Measurements from ENCODE around the gene SLC16A13. TPM values are rescaled to one million over a fixed set of nuclear protein-coding genes. Genes with fewer than 3 reads are reported as not detected.

The SLC16A13 gene
- total and polyA plus RNA-seq, 2 experiments from 2014 or later, result 4.0 to 5.8 TPM

DNA sequence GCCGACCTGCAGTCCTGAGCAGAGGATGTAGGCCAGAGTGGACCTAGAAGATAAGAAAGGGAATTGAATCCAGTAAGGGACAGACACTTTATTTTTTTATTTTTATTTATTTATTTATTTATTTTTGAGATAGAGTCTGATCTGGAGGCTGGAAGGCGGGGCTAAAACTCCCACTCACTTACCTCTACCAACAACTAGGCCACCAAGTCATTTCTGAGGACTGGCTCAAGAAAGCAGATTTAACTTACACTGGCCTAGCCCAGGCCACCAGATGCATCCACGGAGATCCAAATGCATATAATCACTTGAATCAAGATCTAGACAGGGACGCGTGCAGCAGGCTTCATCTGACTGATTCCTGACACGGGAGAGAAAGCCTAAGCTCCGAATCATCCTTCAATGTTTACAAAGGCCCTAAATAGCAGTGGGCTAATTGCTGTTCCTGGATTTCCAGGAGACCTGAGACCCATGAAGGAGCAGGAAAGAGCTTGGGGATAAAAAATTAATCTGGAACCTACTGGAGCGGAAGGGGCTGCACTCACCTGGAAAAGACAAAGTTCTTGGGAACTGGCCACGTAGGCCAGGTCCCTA, 41.1 kb upstream of the SLC16A13 start:
- no peak overlapping the region for H3K4me3 ChIP-seq
- DNase-seq (ENCODE audit: low read depth in 1 of 2, low spot score in 1 of 2), result no peak
- no peak overlapping the region for H3K27ac ChIP-seq
- peaks cover 8% of the 10 kb centered on the region for H3K27me3 ChIP-seq
- TF ChIP-seq, protein P1, sequence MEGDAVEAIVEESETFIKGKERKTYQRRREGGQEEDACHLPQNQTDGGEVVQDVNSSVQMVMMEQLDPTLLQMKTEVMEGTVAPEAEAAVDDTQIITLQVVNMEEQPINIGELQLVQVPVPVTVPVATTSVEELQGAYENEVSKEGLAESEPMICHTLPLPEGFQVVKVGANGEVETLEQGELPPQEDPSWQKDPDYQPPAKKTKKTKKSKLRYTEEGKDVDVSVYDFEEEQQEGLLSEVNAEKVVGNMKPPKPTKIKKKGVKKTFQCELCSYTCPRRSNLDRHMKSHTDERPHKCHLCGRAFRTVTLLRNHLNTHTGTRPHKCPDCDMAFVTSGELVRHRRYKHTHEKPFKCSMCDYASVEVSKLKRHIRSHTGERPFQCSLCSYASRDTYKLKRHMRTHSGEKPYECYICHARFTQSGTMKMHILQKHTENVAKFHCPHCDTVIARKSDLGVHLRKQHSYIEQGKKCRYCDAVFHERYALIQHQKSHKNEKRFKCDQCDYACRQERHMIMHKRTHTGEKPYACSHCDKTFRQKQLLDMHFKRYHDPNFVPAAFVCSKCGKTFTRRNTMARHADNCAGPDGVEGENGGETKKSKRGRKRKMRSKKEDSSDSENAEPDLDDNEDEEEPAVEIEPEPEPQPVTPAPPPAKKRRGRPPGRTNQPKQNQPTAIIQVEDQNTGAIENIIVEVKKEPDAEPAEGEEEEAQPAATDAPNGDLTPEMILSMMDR (IDR thresholded peaks at IDR 0.05; ENCODE audit: low read depth, low read length), result no peak
- H3K36me3 ChIP-seq, result no peaks in the 10 kb centered on the region
- no peaks in the 10 kb centered on the region for H3K9me3 ChIP-seq (ENCODE audit: low read depth)
- peaks cover 17% of the 10 kb centered on the region for H3K4me1 ChIP-seq (ENCODE audit: low read depth)

DNA sequence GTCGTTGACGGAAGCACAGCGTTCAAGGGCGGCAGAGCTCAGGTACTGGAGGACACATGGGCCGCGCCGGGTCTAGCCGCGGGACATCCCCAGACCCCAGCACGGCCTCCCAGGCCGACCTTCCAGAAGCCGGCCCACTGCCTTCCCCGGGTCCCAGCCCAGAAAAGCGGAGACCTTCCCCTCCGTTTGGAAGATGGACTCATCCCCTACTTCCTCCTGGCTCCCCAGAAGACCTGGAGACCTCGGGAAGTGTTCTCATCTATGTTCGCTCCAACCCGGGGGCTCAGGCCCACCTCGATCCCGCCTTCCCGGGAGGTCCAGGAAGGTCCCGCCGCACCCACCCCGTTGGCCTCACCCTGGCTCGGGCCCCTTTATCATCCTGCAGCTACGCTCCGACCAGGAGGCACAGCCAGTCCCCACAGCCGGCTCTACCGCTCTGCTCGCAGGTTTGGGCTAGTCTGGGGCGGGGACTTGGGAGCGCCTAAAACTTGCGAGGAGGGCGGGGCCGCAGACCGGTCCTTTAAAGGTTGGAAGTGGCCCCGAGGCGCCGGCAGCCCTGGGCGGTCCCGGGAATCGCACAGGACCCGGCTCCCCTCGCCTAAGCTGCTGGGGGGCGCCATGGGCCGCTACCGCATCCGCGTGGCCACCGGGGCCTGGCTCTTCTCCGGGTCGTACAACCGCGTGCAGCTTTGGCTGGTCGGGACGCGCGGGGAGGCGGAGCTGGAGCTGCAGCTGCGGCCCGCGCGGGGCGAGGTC, 40.1 kb upstream of the SLC16A13 start, which contains the start of gene ALOX12:
ALOX12 (plus strand) TSS at position 550 of the 756 bp plus-strand sequence; CDS start at position 619, 69 bp downstream.
- Histone ChIP-seq H3K9me3 (ENCODE audit: low read depth) (no peaks in the 10 kb centered on the region), H3K27ac (no peak within 1 kb of the TSS), H3K4me1 (ENCODE audit: low read depth) (peaks cover 17% of the 10 kb centered on the region), H3K36me3 (no peaks in the 10 kb centered on the region), H3K27me3 (peaks cover 8% of the 10 kb centered on the region), H3K4me3 (peak within 1 kb of the TSS; percentile 0)
- peak; percentile 32 to 38 for DNase-seq (ENCODE audit: low read depth in 1 of 2, low spot score in 1 of 2)
- TF ChIP-seq, protein P1 (IDR thresholded peaks at IDR 0.05; ENCODE audit: low read depth, low read length), result no peak

DNA sequence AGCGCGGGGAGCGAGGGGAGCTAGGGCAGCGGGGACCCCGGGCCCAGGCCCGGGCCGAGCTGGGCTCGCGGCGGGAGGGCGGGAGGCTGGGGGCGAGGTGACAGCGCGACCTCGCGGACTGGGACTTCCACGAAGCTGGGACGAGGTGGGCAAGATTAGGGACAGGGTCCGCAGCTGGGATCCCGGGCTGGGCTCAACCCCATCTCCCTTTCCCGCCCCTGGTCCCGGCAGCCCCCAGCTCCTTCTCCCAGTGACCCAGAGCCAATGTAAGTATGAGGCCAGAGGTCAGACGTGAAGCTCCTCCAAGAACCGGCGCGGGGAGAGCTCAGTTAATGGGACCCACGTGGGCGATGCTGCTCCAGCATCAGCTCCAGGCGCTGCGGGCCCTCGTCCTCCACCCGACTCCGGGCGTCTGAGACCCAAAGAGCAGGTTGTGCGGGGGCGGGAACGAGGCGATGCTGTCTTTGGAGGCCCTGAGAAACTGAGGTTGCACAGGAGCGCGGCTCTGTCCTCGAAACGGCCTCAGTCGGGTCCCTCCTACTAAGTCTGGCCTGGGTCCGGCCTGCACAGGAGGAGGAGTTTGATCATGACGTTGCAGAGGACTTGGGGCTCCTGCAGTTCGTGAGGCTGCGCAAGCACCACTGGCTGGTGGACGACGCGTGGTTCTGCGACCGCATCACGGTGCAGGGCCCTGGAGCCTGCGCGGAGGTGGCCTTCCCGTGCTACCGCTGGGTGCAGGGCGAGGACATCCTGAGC, 39.4 kb upstream of the SLC16A13 start:
- TF ChIP-seq, protein P1 (IDR thresholded peaks at IDR 0.05; ENCODE audit: low read depth, low read length), result no peak
- H3K36me3 ChIP-seq, result no peaks in the 10 kb centered on the region
- no peaks in the 10 kb centered on the region for H3K9me3 ChIP-seq (ENCODE audit: low read depth)
- no peak overlapping the region for H3K27ac ChIP-seq
- H3K27me3 ChIP-seq, result peaks cover 8% of the 10 kb centered on the region
- H3K4me3 ChIP-seq, result peak overlapping the region; percentile 0
- peaks cover 17% of the 10 kb centered on the region for H3K4me1 ChIP-seq (ENCODE audit: low read depth)
- DNase-seq (ENCODE audit: low read depth in 1 of 2, low spot score in 1 of 2), result no peak

DNA sequence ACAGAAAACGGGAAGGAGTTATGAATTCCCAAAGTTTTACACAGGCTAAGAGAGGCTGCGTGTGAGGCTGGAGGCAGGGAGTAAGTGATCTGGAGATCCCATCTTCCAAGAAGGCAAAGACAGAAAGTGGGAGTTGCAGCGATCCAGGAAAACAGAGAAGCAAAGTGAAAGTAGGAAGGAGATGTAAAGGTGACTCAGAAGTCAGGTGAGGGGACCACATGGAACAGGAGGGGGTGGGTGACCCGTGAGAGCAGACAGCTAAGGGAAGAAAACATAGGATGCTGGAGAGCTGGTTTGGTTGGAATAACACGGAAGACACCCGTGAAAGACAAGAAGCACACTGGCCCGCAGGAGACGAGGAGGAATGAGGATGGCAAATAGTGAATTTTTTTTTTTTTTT, 38.6 kb upstream of the SLC16A13 start:
- H3K36me3 ChIP-seq, result peaks cover 4% of the 10 kb centered on the region
- peaks cover 8% of the 10 kb centered on the region for H3K27me3 ChIP-seq
- no peaks in the 10 kb centered on the region for H3K9me3 ChIP-seq (ENCODE audit: low read depth)
- DNase-seq (ENCODE audit: low read depth in 1 of 2, low spot score in 1 of 2), result no peak
- H3K4me3 ChIP-seq, result no peak overlapping the region
- TF ChIP-seq, protein P1 (IDR thresholded peaks at IDR 0.05; ENCODE audit: low read depth, low read length), result no peak
- peaks cover 17% of the 10 kb centered on the region for H3K4me1 ChIP-seq (ENCODE audit: low read depth)
- H3K27ac ChIP-seq, result no peak overlapping the region

DNA sequence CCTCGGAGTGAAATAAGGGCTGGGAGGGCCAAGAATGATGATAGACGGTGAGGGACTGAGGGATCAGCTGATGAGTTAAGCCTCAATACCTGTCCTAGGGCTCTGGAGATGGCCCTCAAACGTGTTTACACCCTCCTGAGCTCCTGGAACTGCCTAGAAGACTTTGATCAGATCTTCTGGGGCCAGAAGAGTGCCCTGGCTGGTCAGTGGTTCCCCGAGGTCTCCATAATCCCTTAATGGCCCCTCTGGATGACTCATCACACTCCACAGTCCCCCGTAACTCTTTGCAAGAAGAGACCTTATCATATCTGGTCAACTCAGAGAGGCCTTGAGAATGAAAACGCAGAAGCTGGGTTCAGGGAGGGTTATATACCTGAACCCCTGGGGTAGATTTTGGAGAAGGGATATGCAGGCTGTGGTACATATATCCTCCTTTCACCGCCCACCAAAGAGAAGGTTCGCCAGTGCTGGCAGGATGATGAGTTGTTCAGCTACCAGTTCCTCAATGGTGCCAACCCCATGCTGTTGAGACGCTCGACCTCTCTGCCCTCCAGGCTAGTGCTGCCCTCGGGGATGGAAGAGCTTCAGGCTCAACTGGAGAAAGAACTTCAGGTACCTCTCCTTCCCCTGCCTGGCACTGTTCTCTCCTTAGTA, 36.8 kb upstream of the SLC16A13 start:
- no peak for DNase-seq (ENCODE audit: low read depth in 1 of 2, low spot score in 1 of 2)
- TF ChIP-seq, protein P1 (IDR thresholded peaks at IDR 0.05; ENCODE audit: low read depth, low read length), result no peak

More for the DNA sequence above, 36.8 kb upstream of the SLC16A13 start:
- no peaks in the 10 kb centered on the region for H3K9me3 ChIP-seq (ENCODE audit: low read depth)
- peaks cover 9% of the 10 kb centered on the region for H3K4me1 ChIP-seq (ENCODE audit: low read depth)
- H3K36me3 ChIP-seq, result peaks cover 4% of the 10 kb centered on the region
- H3K27me3 ChIP-seq, result peaks cover 8% of the 10 kb centered on the region
- no peak overlapping the region for H3K4me3 ChIP-seq
- H3K27ac ChIP-seq, result no peak overlapping the region
